Measurements from ENCODE around the gene NEDD4L.

The NEDD4L gene

DNA sequence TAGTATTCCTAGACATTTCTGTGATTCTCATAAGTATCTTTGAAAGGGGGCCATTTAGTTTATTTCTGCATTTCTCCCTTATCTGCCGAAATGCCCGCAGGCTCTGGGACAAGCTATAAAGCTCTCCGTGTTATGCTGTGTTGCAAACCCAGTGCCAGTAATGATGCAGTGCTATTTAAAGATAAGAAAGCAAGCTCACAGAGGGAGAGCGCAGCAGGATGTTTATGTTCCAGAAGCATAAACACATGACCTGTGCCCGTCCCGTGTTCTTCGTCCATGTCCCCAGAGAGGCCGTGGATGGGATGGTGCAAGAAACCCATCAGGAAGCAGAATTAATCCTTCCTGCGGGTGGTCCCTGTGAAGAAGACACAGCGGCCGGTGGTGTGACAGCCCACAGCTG is 99.4 kb downstream of the NEDD4L start:
- no peaks in the 10 kb centered on the region for H3K4me1 Mint-ChIP-seq
- no peak overlapping the region for H3K27ac Mint-ChIP-seq
- DNase-seq, result no peak
- H3K4me3 Mint-ChIP-seq, result no peak overlapping the region
- H3K36me3 Mint-ChIP-seq, result no peaks in the 10 kb centered on the region
- H3K9me3 Mint-ChIP-seq, result peaks cover 3% of the 10 kb centered on the region
- CTCF ChIA-PET, result interaction anchor here (0.7 kb wide), 1 partner anchor 86 kb away, joined by 3 read pairs; no protein-coding TSS in a partner anchor
- H3K27me3 Mint-ChIP-seq, result peaks cover 10% of the 10 kb centered on the region

DNA sequence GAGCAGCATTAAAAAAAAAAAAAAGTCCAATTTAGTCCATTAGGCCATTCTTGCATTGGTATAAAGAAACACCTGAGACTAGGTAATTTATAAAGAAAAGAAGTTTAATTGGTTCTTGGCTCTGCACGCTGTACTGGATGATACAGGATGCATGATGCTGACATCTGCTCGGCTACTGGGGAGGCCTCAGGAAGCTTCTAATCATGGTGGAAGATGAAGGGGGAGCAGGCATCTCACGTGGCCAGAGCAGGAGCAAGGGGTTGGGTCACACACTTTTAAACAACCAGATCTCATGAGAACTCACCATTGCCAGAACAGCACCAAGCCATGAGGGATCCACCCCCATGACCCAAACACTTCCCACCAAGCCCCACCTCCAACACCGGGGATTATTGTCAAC is 100.1 kb downstream of the NEDD4L start:
- CTCF ChIA-PET, result interaction anchor here (0.7 kb wide), 1 partner anchor 35 kb away, joined by 4 read pairs; no protein-coding TSS in a partner anchor
- H3K4me3 Mint-ChIP-seq, result no peak overlapping the region
- no peaks in the 10 kb centered on the region for H3K36me3 Mint-ChIP-seq
- no peak overlapping the region for H3K27ac Mint-ChIP-seq
- peaks cover 3% of the 10 kb centered on the region for H3K9me3 Mint-ChIP-seq
- DNase-seq, result no peak
- H3K27me3 Mint-ChIP-seq, result peaks cover 10% of the 10 kb centered on the region
- no peaks in the 10 kb centered on the region for H3K4me1 Mint-ChIP-seq

DNA sequence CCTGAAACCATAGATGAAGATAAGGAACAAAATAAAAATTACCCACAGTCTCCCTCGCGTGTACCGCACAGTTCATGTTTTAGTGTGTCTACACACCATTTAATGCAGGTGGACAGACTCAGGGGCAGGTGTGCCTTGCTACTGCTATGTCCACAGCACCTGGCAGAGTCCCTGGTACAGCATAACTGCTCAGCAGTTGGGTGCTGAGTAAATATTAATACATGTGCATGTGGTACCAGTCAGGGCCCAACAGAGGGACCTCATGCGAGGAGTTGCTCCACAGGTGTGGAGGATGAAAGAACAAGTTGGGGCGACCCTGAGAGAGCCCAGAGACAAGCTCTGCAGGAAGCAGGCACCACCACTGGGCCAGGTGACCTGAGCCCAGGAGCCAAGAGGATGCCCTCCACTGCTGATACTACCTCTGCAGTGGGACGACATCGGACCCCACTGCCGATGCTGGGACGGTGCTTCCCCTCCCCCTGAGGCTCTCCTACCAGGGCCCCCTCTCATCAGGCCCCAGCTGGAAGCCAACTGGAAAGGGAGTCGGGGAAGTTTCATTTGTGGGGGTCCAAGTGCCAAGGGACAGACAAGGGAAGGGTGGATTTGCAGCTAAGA is 100.8 kb downstream of the NEDD4L start:
- Mint-ChIP-seq H3K9me3 (peaks cover 3% of the 10 kb centered on the region), H3K4me3 (no peak overlapping the region), H3K27ac (no peak overlapping the region), H3K27me3 (peaks cover 7% of the 10 kb centered on the region), H3K36me3 (no peaks in the 10 kb centered on the region), H3K4me1 (no peaks in the 10 kb centered on the region)
- no peak for DNase-seq
- CTCF ChIA-PET, result interaction anchor here (0.7 kb wide), 1 partner anchor 34 kb away, joined by 4 read pairs; no protein-coding TSS in a partner anchor

DNA sequence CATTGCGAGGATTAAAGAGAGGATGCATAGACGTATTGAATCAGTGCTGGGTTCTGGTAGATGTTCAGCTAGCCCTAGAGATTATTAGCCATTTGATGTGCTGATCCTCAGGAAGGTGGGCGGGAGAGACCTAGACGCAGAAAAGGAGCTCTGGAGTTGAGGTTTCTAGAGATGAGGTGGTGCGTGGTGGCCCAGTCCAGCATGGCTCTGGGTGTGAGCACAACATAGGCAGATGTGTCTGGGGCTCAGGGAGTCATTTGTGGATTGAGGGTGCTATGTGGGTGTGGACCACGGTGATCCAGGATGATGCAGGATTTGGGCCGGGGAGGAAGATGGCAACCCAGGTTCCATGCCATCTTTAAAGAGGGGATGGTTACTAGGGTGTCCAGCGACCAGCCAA is 102.1 kb downstream of the NEDD4L start:
- no peak overlapping the region for H3K4me3 Mint-ChIP-seq
- CTCF ChIA-PET, result interaction anchor here (1.4 kb wide), 1 partner anchor 10 kb away, joined by 4 read pairs; no protein-coding TSS in a partner anchor
- no peak overlapping the region for H3K27ac Mint-ChIP-seq
- peaks cover 3% of the 10 kb centered on the region for H3K27me3 Mint-ChIP-seq
- H3K4me1 Mint-ChIP-seq, result no peaks in the 10 kb centered on the region
- no peak for DNase-seq
- H3K36me3 Mint-ChIP-seq, result no peaks in the 10 kb centered on the region
- H3K9me3 Mint-ChIP-seq, result peaks cover 3% of the 10 kb centered on the region

DNA sequence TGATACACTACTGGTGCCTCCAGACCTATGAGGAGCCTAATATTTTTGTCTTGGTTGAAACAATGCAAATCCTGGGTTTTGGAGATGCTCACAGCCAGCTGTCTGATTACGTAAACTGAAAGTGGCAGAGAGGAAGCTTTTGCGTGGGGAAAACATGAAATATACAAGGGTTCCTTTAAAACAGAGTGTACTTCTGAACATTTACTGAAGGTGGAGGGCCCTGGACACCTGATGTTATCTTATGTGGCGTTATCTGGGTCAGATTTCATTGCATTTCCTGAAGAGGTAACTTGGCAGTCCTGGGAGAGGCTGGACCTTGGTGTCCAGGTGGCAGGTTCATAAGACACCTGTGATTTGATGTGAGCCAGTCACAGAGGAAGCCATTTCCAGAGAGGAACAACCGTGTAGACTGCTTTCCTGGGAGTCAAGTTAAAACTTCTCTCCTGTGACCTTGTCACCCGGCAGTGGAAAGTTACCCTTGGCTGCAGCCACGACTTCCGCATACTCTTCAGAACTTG is 105.0 kb downstream of the NEDD4L start:
- DNase-seq, result no peak
- H3K9me3 Mint-ChIP-seq, result peaks cover 3% of the 10 kb centered on the region
- no peak overlapping the region for H3K27ac Mint-ChIP-seq
- CTCF ChIA-PET, result no interaction called here
- peaks cover under 1% of the 10 kb centered on the region for H3K27me3 Mint-ChIP-seq
- no peak overlapping the region for H3K4me3 Mint-ChIP-seq
- no peaks in the 10 kb centered on the region for H3K4me1 Mint-ChIP-seq
- no peaks in the 10 kb centered on the region for H3K36me3 Mint-ChIP-seq

DNA sequence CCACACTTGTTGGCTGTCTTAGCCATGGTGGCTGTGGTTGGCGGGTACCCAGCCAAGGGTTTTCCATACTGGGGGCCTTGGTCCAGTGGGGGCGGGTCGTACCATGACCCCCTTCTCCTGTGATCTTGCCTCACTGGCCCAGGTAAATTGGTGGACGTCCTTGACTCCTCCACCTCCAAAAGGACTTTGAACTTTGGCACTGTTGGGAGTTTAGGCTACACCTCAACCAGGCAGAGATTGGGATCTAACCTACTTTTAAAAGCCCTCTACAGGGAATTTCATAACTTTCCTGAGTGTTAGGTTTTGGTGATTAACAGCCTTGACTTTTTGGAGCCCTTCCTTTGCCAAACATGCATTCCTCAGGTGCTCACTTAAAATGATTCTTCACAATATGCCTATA is 106.7 kb downstream of the NEDD4L start:
- no peak overlapping the region for H3K4me3 Mint-ChIP-seq
- CTCF ChIA-PET, result no interaction called here
- H3K9me3 Mint-ChIP-seq, result no peaks in the 10 kb centered on the region
- no peak overlapping the region for H3K27ac Mint-ChIP-seq
- no peaks in the 10 kb centered on the region for H3K36me3 Mint-ChIP-seq
- peaks cover 7% of the 10 kb centered on the region for H3K27me3 Mint-ChIP-seq
- DNase-seq, result no peak
- H3K4me1 Mint-ChIP-seq, result no peaks in the 10 kb centered on the region

DNA sequence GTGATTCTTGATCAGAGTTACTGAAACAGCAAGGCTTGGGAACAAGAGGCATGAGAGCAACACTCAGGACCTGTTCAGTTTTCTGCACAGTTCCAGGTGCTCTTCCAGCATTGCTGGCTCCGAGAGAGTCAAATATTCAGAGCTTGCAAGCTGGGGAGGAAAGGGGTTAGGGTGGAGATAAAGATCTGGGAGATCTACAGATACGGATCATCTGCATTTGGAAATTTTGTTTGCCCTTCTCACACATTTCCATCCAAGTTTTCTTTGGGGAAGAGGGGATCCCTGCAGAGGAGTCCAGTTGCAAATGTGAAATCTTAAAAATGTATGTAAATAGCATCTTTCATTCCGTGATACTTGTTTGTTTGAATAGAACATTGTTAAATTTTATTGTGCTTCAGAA is 108.2 kb downstream of the NEDD4L start:
- no peak overlapping the region for H3K4me3 Mint-ChIP-seq

DNA sequence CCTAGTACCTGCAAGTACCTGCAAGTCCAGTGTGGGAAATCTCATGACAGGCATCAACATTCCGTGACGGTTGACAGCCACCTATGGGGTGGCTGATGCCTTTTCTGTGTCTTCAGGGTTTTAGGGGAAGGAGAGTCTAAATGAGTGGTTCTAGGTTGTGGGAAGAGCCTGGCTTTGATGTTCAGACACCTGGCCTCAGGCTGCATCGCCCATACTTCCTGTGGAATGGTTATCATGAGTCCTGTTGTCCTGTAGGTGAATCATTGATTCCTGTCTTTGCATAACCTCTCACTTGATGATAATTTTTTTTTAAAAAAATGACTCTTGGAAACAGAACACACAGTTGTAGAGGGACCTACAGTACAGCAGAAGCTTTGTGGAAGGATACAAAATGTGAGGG is 108.9 kb downstream of the NEDD4L start:
- Mint-ChIP-seq H3K4me1 (no peaks in the 10 kb centered on the region), H3K27me3 (peaks cover 8% of the 10 kb centered on the region), H3K36me3 (no peaks in the 10 kb centered on the region), H3K4me3 (no peak overlapping the region), H3K27ac (no peak overlapping the region), H3K9me3 (no peaks in the 10 kb centered on the region)
- CTCF ChIA-PET, result no interaction called here
- DNase-seq, result no peak

More for the DNA sequence above, 108.2 kb downstream of the NEDD4L start:
- H3K36me3 Mint-ChIP-seq, result no peaks in the 10 kb centered on the region
- H3K27me3 Mint-ChIP-seq, result peaks cover 7% of the 10 kb centered on the region
- no peaks in the 10 kb centered on the region for H3K4me1 Mint-ChIP-seq
- CTCF ChIA-PET, result no interaction called here
- no peak overlapping the region for H3K27ac Mint-ChIP-seq
- no peak for DNase-seq
- no peaks in the 10 kb centered on the region for H3K9me3 Mint-ChIP-seq

DNA sequence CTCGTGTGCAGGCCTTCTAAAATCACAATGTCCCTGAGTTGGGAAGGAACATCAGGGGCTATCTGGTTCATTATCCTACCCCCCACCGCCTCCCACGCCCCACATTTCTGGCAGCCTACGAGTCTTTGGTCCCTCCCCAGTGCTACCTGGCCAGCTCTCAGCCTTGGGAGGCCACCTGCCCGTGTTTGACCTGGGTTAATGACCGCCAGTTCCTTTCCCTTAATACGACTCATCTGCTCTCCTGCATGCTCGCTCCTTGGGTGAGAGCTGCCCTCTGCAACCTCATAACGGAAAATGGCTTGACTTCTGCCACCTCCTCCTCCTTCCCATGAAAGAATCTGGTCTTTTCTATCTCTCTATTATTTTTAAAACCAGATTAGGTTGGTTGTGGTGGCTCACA is 112.5 kb downstream of the NEDD4L start:
- CTCF ChIA-PET, result no interaction called here
- Mint-ChIP-seq H3K27ac (no peak overlapping the region), H3K9me3 (no peaks in the 10 kb centered on the region), H3K27me3 (peaks cover 11% of the 10 kb centered on the region), H3K36me3 (no peaks in the 10 kb centered on the region), H3K4me1 (no peaks in the 10 kb centered on the region), H3K4me3 (no peak overlapping the region)
- no peak for DNase-seq

DNA sequence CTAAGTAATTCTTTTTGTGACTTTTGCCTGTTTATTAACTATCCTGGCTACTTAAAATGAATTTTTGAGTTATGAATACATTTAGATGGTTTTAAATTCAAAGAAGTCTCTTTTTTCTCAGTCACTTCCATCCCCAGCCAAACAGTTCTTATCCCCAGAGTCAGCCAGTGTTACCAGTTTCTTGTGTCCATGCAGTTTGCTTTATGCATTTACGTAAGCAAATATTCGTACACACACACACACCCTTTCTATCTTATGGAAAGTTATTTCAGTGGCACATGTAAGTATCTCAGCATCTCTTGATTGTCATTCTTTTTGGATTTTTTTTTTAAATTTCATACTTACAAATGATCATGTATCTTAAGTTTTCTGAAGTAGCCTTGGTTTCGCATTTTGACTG is 113.2 kb downstream of the NEDD4L start:
- Mint-ChIP-seq H3K4me3 (no peak overlapping the region), H3K36me3 (no peaks in the 10 kb centered on the region), H3K4me1 (no peaks in the 10 kb centered on the region), H3K9me3 (no peaks in the 10 kb centered on the region), H3K27ac (no peak overlapping the region), H3K27me3 (peaks cover 16% of the 10 kb centered on the region)
- CTCF ChIA-PET, result interaction anchor here (1.5 kb wide), 1 partner anchor 21 kb away, joined by 4 read pairs; no protein-coding TSS in a partner anchor
- no peak for DNase-seq

DNA sequence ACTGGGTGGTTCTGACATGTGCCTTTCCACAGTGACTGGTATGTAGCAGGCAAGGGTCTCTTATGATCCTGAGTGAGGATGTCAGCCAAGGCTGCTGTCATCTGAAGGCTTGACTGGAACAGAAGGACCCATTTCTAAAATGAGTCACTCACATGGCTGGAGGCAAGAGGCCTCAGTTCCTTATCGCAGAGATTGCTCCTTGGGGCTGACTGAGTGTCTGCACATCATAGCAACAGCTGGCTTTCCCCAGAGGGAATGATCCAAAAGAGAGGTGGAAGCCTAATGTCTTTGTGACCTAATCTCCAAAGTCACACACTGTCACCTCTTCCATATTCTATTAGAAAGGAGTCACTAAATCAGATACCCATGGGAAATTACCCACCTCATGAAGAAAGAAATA is 114.0 kb downstream of the NEDD4L start:
- CTCF ChIA-PET, result interaction anchor here (1.5 kb wide), 1 partner anchor 22 kb away, joined by 4 read pairs; no protein-coding TSS in a partner anchor
- no peaks in the 10 kb centered on the region for H3K4me1 Mint-ChIP-seq
- H3K9me3 Mint-ChIP-seq, result no peaks in the 10 kb centered on the region
- H3K36me3 Mint-ChIP-seq, result no peaks in the 10 kb centered on the region
- no peak for DNase-seq
- no peak overlapping the region for H3K27ac Mint-ChIP-seq
- no peak overlapping the region for H3K4me3 Mint-ChIP-seq
- peaks cover 16% of the 10 kb centered on the region for H3K27me3 Mint-ChIP-seq

DNA sequence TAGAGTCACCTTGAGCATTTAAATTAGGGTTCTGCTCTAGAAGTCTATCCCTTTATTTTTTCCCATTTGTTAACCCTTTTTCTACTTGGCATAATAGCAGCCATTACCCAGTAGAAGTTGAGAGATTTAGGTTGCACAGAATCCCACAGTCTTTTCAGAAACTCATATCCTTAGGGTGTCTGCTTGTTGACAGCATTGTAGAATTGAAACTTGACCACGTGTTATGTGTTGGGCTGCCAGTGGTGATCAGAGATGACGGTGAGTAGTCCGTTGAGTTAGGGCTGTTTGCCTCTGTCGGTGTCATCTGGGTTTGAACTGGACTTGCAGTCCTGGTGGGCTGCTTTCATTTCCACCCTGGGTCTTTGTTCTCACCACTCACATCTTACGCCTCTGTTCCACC is 114.4 kb downstream of the NEDD4L start:
- CTCF ChIA-PET, result no interaction called here
- Mint-ChIP-seq H3K27ac (no peak overlapping the region), H3K9me3 (no peaks in the 10 kb centered on the region), H3K4me3 (no peak overlapping the region), H3K36me3 (no peaks in the 10 kb centered on the region), H3K27me3 (peaks cover 16% of the 10 kb centered on the region), H3K4me1 (no peaks in the 10 kb centered on the region)
- DNase-seq, result no peak

DNA sequence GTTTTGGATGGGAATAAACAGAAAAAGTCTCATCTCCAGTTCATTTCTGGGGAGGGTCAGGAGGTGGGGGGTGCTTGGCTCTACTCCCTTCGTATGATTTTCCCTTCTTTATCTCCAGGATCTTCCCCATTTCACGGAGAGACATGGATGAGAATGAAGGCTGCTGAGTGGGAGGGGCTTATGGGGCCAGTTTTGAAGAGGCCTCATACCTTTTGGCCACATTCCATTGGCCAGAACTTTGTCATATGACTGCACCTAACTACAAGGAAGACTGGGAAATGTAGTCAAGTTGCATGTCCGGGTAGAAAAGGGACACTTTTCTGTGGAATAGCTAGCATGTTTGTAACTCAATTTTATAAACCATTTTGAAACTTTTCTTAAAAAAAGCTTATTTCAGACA is 117.6 kb downstream of the NEDD4L start:
- CTCF ChIA-PET, result no interaction called here
- Mint-ChIP-seq H3K4me3 (no peak overlapping the region), H3K27me3 (peaks cover 9% of the 10 kb centered on the region), H3K36me3 (no peaks in the 10 kb centered on the region), H3K27ac (no peak overlapping the region), H3K4me1 (no peaks in the 10 kb centered on the region), H3K9me3 (no peaks in the 10 kb centered on the region)
- DNase-seq, result no peak

DNA sequence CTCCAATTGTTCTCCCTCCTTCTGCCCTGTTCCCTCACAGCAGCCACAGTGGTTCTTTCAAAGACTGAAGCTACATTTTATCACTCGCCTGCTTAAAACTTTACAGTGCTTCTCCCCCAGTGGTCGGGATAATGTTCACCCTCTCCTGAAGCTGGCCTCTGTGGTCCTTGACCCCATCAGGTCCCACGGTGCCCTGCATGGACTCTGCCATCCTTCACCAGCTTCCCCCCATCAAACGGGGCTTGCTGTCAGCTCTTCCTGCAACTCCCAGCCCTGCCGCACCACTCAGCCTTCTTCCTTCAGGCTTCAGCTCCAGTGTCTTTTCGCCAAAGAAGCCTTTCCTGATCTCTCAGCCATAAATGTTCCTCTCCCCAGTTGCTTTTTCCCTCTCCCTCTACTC is 118.1 kb downstream of the NEDD4L start:
- Mint-ChIP-seq H3K4me1 (no peaks in the 10 kb centered on the region), H3K36me3 (no peaks in the 10 kb centered on the region), H3K27me3 (peaks cover 11% of the 10 kb centered on the region), H3K4me3 (no peak overlapping the region), H3K27ac (no peak overlapping the region), H3K9me3 (no peaks in the 10 kb centered on the region)
- DNase-seq, result no peak
- CTCF ChIA-PET, result no interaction called here

DNA sequence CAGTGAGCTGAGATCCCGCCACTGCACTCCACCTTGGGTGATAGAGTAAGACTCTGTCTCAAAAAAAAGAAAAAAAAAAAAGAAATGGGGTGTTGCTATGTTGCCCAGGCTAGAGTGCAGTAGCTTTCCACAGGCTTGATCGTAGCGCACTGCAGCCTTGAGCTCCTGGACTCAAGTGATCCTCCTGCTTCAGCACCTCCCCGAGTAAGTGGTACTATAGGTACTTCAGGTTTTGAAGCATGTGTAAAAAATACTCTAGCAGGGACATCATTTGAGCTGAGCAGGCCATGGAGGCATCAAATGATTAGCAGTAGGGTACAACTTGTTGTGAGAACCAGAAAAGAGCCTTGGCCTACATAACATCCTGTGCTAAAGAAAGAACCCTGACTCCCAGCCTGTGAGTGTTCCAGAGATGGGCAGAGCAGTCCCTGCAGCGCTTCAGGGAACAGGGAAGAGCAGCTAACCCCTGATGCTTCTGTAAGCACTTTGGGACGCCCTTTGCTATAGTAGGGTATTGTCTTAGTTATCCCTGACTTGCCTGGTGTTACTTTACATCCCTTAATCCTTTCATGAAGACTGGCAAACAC is 119.1 kb downstream of the NEDD4L start:
- H3K36me3 Mint-ChIP-seq, result no peaks in the 10 kb centered on the region
- no peaks in the 10 kb centered on the region for H3K4me1 Mint-ChIP-seq
- no peaks in the 10 kb centered on the region for H3K9me3 Mint-ChIP-seq
- no peak overlapping the region for H3K4me3 Mint-ChIP-seq
- CTCF ChIA-PET, result no interaction called here
- no peak overlapping the region for H3K27ac Mint-ChIP-seq
- peaks cover 11% of the 10 kb centered on the region for H3K27me3 Mint-ChIP-seq
- DNase-seq, result no peak

All from activated naive CD4-positive, alpha-beta T cell treated with anti-CD3 and anti-CD28 coated beads, Interleukin-2, amount 10 ng/mL, durations not matched to agents 7 days and 5 days (primary cell).